HepG2 (cell line): ENCODE results near the gene CCDC116. TPM values are rescaled to one million over a fixed set of nuclear protein-coding genes. Genes with fewer than 3 reads are reported as not detected.
A peak's percentile ranks its signal among the peaks of the same experiment; 100 is the strongest.

Experiments used
- ATF3 ChIP-seq: sonication (generic); formaldehyde crosslinking; IDR thresholded peaks from 2 replicates; pipeline ENCODE4 v1.4.0; 2020; ENCODE audit warnings: missing genetic modification reagents
- ATM ChIP-seq: fragments of 450-650 bp; IDR thresholded peaks from 2 replicates; pipeline ENCODE4 v1.7.1; 2017; ENCODE audit warnings: mild to moderate bottlenecking, borderline replicate concordance
- CBX1 ChIP-seq: IDR thresholded peaks from one replicate; pipeline ENCODE4 v1.6.1; 2016; ENCODE audit warnings: antibody characterized with exemption, low read depth
- GATAD1 ChIP-seq: IDR thresholded peaks from 2 replicates; pipeline ENCODE4 v1.6.1; 2016; ENCODE audit warnings: missing genetic modification reagents, missing compliant biosample characterization
- GMEB2 ChIP-seq: IDR thresholded peaks from 2 replicates; pipeline ENCODE4 v1.6.1; 2016; ENCODE audit warnings: missing biosample characterization, missing genetic modification reagents, low read depth
- JUND ChIP-seq: sonication (generic); formaldehyde crosslinking; IDR thresholded peaks from 2 replicates; pipeline ENCODE4 v1.8.0; 2022; ENCODE audit warnings: mild to moderate bottlenecking, missing genetic modification reagents
- KAT2B ChIP-seq: fragments of 150-350 bp; IDR thresholded peaks from 2 replicates; pipeline ENCODE4 v1.6.1; 2014; ENCODE audit warnings: low read depth, low read length, borderline replicate concordance
- KDM5A ChIP-seq: fragments of 200-600 bp; sonication (generic); IDR thresholded peaks from 2 replicates; pipeline ENCODE4 v1.7.0; 2018; ENCODE audit warnings: antibody characterized with exemption, mild to moderate bottlenecking, low read length, borderline replicate concordance
- MBD4 ChIP-seq: IDR thresholded peaks from 2 replicates; pipeline ENCODE4 v1.6.1; 2012; ENCODE audit warnings: low read length, inconsistent platforms, borderline replicate concordance
- PAX8 ChIP-seq: sonication (generic); formaldehyde crosslinking; IDR thresholded peaks from 2 replicates; pipeline ENCODE4 v1.8.0; 2022; ENCODE audit warnings: mild to moderate bottlenecking, missing genetic modification reagents, borderline replicate concordance
- RFX3 ChIP-seq: IDR thresholded peaks from 2 replicates; pipeline ENCODE4 v1.6.1; 2016; ENCODE audit warnings: missing biosample characterization, missing genetic modification reagents
- TP53 ChIP-seq: sonication (generic); formaldehyde crosslinking; conservative IDR thresholded peaks from 2 replicates; pipeline ENCODE4 v1.4.0; 2020; ENCODE audit warnings: missing genetic modification reagents
- UBTF ChIP-seq: sonication (generic); formaldehyde crosslinking; IDR thresholded peaks from 2 replicates; pipeline ENCODE4 v1.4.0; 2020; ENCODE audit warnings: mild to moderate bottlenecking, missing genetic modification reagents
- ZBTB33 ChIP-seq: sonication (generic); formaldehyde crosslinking; IDR thresholded peaks from 2 replicates; pipeline ENCODE4 v1.4.0; 2020; ENCODE audit warnings: missing genetic modification reagents
- ZBTB8A ChIP-seq: sonication (generic); formaldehyde crosslinking; IDR thresholded peaks from 2 replicates; pipeline ENCODE4 v1.4.0; 2020; ENCODE audit warnings: mild to moderate bottlenecking, low read depth, missing genetic modification reagents, borderline replicate concordance
- ZMAT3 ChIP-seq: sonication (generic); formaldehyde crosslinking; conservative IDR thresholded peaks from 2 replicates; pipeline ENCODE4 v1.7.0; 2021; ENCODE audit warnings: missing genetic modification reagents
- ZNF362 ChIP-seq: sonication (generic); formaldehyde crosslinking; IDR thresholded peaks from 2 replicates; pipeline ENCODE4 v1.4.0; 2020; ENCODE audit warnings: missing genetic modification reagents, mild to moderate bottlenecking, borderline replicate concordance
- ZNF414 ChIP-seq: sonication (generic); formaldehyde crosslinking; IDR thresholded peaks from 2 replicates; pipeline ENCODE4 v1.5.0; 2020; ENCODE audit warnings: missing genetic modification reagents
- ZNF510 ChIP-seq: sonication (generic); formaldehyde crosslinking; IDR thresholded peaks from 2 replicates; pipeline ENCODE4 v1.4.0; 2020; ENCODE audit warnings: low read depth, mild to moderate bottlenecking, missing genetic modification reagents
- ZNF737 ChIP-seq: sonication (generic); formaldehyde crosslinking; IDR thresholded peaks from 2 replicates; pipeline ENCODE4 v1.5.0; 2020; ENCODE audit warnings: missing genetic modification reagents, mild to moderate bottlenecking, borderline replicate concordance
- polyA plus RNA-seq, 8 experiments: library from polyadenylated mRNA; depleted of rRNA in 3 of 8; stranded (reverse) in 7 of 8; unstranded in 1 of 8; fragments of >200 nt; fragmentation: Illumina TruSeq in 4 of 8; extraction: Trizol in 4 of 8; gene quantifications; 2 replicates each; pipeline versions ENCODE4 v1.2.1 to v1.2.3, GENCODE V29; 2011 to 2016; ENCODE audit warnings: low read depth in 4 of 8, missing spikeins in 1 of 8, mixed read lengths in 1 of 8; ENCODE audit not compliant: insufficient read depth in 1 of 8
- total RNA-seq, 5 experiments: library from RNA; depleted of rRNA; stranded (reverse); fragments of >200 nt; fragmentation: Illumina TruSeq; extraction: Trizol; gene quantifications; 2 replicates each; pipeline ENCODE4 v1.2.3, GENCODE V29; 2016; ENCODE audit warnings: low read depth in 1 of 5

The CCDC116 gene
- total and polyA plus RNA-seq, 2 of the 13 experiments (the other 11 are each of a cell fraction or from before 2014, with no cell fraction given) = 0.15 to 0.33 TPM

- TF ChIP-seq TP53 (CRISPR knock-in tag) (no peak), KAT2B (no peak), CBX1 (no peak), ZMAT3 (CRISPR knock-in tag) (no peak; the same call in 1 of the 2 replicates), UBTF (CRISPR knock-in tag) (peak; percentile 51), GMEB2 (CRISPR knock-in tag) (no peak), ATM (no peak), GATAD1 (CRISPR knock-in tag) (peak; percentile 65; the same call in 1 of the 2 replicates), ATF3 (CRISPR knock-in tag) (peak; percentile 40; the same call in 1 of the 2 replicates), ZBTB33 (no peak), ZBTB8A (CRISPR knock-in tag) (no peak), ZNF362 (no peak; the same call in 1 of the 2 replicates), MBD4 (no peak), ZNF510 (CRISPR knock-in tag) (no peak), ZNF737 (no peak), PAX8 (CRISPR knock-in tag) (no peak), JUND (CRISPR knock-in tag) (no peak), ZNF414 (CRISPR knock-in tag) (no peak), RFX3 (no peak), KDM5A (peak; percentile 78)
These were observed 9.4 kb downstream of the CCDC116 start, which contains the start of gene SDF2L1 (continued) for GRCh38 chr22:21641789-21642583.
